ENCODE data around the gene MAEA. TPM values are rescaled to one million over a fixed set of nuclear protein-coding genes. Genes with fewer than 3 reads are reported as not detected.

MAEA gene
- polyA plus RNA-seq, 2 of the 4 experiments (the other 2 are of a cell fraction), result 46.1 to 58.4 TPM

DNA sequence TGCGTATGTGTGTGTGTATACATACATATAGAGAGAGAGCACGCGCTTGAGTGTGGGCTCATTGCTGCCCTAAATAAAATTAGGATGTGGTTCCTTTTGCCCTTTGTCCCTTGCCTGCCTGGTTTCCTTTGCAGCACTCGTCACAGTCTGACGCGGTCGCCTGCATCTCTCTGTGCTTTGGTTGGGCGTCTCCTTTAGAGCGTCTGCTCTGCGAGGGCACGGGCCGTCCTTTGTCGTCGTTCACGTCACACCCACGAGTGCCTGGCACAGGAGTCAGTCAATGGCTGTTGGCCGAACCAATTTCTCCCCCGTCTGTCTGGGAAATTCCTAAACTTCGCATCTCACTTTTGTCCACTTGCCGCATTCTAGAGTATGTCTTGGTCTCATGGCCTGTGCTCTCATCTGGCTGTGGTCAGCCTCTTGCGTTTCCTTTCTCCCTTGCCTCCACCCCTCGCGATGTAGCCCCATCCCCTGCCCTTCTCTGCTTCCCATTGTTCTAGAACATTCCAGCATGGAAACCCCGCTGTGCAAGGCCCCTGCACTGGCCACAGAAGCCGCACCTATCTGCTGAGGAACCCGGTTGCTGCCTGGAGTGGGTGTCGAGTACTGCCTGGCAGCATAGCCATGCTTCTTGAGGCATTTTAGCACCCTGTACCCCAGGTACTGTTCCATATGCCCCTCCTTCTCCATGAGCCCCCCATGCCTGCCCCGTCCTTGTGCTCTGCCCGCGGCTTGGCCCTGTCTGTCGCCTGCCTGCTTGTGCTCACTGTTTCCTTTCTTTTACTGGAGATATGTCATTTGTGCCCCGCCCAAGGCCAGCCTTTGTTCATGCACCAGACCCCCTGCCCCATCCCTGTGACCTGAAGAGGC, 8.0 kb downstream of the MAEA start:
- Histone ChIP-seq H3K27ac (no peak overlapping the region), H3K4me1 (no peaks in the 10 kb centered on the region), H3K9me3 (no peaks in the 10 kb centered on the region), H3K4me3 (no peak overlapping the region), H3K4me2 (no peak overlapping the region)
- WGBS (ENCODE audit: missing lambda C conversion rate), result 95% methylated on average over 28 of the region's 32 CpGs
- TF ChIP-seq KDM5A (IDR thresholded peaks at IDR 0.05) (no peak), HDAC2 (IDR thresholded peaks at IDR 0.05) (no peak), HEYL (CRISPR knock-in tag; IDR thresholded peaks at IDR 0.05) (no peak), BHLHE40 (IDR thresholded peaks at IDR 0.05; ENCODE audit: low read depth, low read length) (no peak)
- TF ChIP-seq, protein P1, sequence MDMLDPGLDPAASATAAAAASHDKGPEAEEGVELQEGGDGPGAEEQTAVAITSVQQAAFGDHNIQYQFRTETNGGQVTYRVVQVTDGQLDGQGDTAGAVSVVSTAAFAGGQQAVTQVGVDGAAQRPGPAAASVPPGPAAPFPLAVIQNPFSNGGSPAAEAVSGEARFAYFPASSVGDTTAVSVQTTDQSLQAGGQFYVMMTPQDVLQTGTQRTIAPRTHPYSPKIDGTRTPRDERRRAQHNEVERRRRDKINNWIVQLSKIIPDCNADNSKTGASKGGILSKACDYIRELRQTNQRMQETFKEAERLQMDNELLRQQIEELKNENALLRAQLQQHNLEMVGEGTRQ (IDR thresholded peaks at IDR 0.05), result no peak
- FAIRE-seq, result no peak
- ChIA-PET CTCF (no interaction called here), POLR2A (no interaction called here)
- DNase-seq (ENCODE audit: low read depth in 1 of 2, low spot score in 1 of 2), result no peak
- ATAC-seq, result no peak

DNA sequence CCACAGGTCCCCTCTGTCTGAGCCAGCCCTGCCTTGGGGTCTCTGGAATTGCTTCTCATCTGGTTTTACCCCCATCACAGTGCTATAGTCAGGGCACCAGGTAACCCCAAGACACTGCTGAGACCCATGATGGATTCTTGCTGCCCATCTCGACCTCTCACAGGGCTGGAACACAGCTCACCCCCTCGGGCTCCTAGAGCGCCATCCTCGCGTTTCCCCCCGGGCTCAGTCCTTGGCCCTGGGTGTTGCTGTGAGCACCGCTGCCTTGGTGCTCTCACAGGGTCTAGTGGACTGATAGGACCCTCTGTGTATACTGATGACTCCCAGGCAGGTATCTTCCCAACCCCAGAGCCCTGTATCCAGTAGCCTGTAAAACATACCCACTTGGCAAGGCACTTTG, 8.8 kb downstream of the MAEA start:
- no peaks in the 10 kb centered on the region for H3K9me3 ChIP-seq
- POLR2A ChIA-PET, result interaction anchor here (1.2 kb wide), 1 partner anchor 8 kb away, joined by 5 read pairs; the partner anchor contains the start of gene MAEA
- H3K4me2 ChIP-seq, result no peak overlapping the region
- H3K4me3 ChIP-seq, result no peak overlapping the region
- WGBS (ENCODE audit: missing lambda C conversion rate), result 94% methylated on average over 7 of the region's 7 CpGs
- no peak for FAIRE-seq
- ATAC-seq, result no peak
- no peaks in the 10 kb centered on the region for H3K4me1 ChIP-seq
- H3K27ac ChIP-seq, result no peak overlapping the region
- CTCF ChIA-PET, result no interaction called here
- DNase-seq (ENCODE audit: low read depth in 1 of 2, low spot score in 1 of 2), result no peak
- TF ChIP-seq MAZ (IDR thresholded peaks at IDR 0.05; ENCODE audit: borderline replicate concordance, low read depth, low read length) (no peak), MYC (IDR thresholded peaks at IDR 0.05; ENCODE audit: borderline replicate concordance, low read length) (no peak), GATA3 (IDR thresholded peaks at IDR 0.05; ENCODE audit: borderline replicate concordance) (no peak), FOSB (CRISPR knock-in tag; IDR thresholded peaks at IDR 0.05) (no peak), EHMT2 (IDR thresholded peaks at IDR 0.05; ENCODE audit: low read depth) (no peak), ZFP36 (IDR thresholded peaks at IDR 0.05; ENCODE audit: borderline replicate concordance, partially characterized antibody) (no peak)

DNA sequence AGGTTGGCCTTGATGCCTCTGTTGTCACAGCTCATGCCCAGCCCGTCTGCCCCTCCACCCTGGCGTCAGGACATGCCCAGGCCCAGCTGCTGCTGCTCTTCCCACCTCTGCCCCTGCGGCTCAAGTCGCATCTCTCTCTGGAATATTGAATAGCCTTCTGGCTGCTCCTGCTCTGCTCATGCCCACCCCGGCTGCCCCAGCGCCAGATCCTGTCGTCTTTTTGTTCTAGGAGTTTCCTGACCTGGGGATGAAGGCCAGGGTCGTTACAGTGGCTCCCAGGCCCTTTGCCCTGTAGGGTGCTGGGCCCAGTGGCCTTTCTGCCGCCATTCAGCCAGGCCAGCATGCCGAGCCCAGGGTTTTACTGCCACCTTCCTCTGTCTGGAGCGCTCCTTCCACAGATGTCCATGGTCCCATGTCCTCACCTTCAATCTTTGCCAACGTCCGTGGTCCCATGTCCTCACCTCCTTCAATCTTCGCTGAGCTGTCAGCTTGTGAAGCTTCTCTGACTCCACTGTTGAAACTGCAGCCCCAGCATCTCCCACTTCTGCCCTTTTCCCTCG, 9.7 kb downstream of the MAEA start:
- Histone ChIP-seq H3K4me3 (no peak overlapping the region), H3K4me1 (no peaks in the 10 kb centered on the region), H3K4me2 (no peak overlapping the region), H3K9me3 (no peaks in the 10 kb centered on the region), H3K27ac (no peak overlapping the region)
- TF ChIP-seq CHD2 (IDR thresholded peaks at IDR 0.05; ENCODE audit: low read length, partially characterized antibody) (no peak), MYC (IDR thresholded peaks at IDR 0.05; ENCODE audit: borderline replicate concordance, low read length) (no peak), SREBF2 (IDR thresholded peaks at IDR 0.05) (no peak), SMC3 (IDR thresholded peaks at IDR 0.05) (no peak), KDM5A (IDR thresholded peaks at IDR 0.05) (no peak), RAD21 (conservative IDR thresholded peaks at IDR 0.05 in 1 of 2, IDR thresholded peaks at IDR 0.05 in 1 of 2) (no peak)
- DNase-seq (ENCODE audit: low read depth in 1 of 2, low spot score in 1 of 2) (no peak), FAIRE-seq (no peak), ATAC-seq (no peak)
- ChIA-PET POLR2A (interaction anchor here (1.2 kb wide), 1 partner anchor 9 kb away, joined by 5 read pairs; the partner anchor contains the start of gene MAEA), CTCF (no interaction called here)
- 96% methylated on average over 14 of the region's 15 CpGs for WGBS (ENCODE audit: missing lambda C conversion rate)

DNA sequence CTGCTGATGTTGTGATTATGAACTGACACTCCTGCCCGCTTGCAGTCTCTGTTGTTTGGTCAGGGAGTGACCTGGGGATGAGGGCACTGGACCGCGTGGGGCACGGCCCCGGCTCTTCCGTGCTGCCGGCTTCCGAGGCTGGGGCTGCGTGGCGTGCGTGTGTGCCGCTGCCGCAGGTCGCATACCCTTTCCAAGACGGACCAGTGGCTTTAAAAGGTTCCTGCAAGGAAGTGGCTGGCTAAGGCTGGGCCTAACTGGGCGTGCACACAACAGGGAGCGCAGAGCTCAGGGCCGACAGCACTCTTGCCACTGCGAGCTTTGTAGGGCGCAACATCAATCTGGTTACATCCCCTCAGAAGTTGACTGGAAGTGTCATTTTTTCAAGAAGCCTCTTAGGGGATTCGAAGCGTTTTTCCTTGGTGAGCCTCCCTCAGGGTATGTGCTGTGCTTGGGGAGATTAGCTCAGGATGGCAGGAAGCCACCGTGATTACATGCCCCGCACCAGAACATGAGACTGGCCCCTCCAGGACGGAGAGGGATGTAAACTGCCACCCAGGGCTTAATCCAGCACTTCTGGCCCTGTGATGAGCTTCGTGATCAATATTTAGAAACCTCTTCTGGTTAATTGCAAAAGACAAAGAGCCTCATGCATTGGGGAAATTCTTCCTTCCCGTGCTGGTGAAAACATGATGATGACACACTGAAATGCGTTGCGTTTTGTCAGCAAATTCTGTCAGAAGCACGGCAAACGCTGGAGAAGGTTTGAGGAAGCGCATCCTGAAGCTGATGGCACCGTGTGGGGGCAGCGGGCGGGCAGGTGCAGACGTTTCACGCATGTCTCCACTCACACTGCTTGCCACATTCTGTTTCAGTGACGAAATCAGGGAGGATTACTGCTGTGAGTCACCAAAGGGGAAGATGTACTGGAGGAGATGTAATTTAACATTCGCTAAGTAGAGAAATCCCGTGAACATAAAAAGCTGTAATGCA, 11.1 kb downstream of the MAEA start:
- no peak overlapping the region for H3K4me3 ChIP-seq
- 89% methylated on average over 36 of the region's 40 CpGs for WGBS (ENCODE audit: missing lambda C conversion rate)
- FAIRE-seq, result no peak
- no peak for DNase-seq (ENCODE audit: low read depth in 1 of 2, low spot score in 1 of 2)
- ATAC-seq, result no peak
- no peaks in the 10 kb centered on the region for H3K9me3 ChIP-seq
- H3K4me2 ChIP-seq, result no peak overlapping the region
- TF ChIP-seq GATA3 (IDR thresholded peaks at IDR 0.05; ENCODE audit: borderline replicate concordance), result no peak
- TF ChIP-seq HEYL (CRISPR knock-in tag; IDR thresholded peaks at IDR 0.05), result no peak
- no peak for TF ChIP-seq FOSB (CRISPR knock-in tag; IDR thresholded peaks at IDR 0.05)
- TF ChIP-seq EHF (CRISPR knock-in tag; IDR thresholded peaks at IDR 0.05), result no peak
- no peak for TF ChIP-seq MAZ (IDR thresholded peaks at IDR 0.05; ENCODE audit: borderline replicate concordance, low read depth, low read length)
- CTCF ChIA-PET, result no interaction called here
- no peak overlapping the region for H3K27ac ChIP-seq
- POLR2A ChIA-PET, result no interaction called here
- H3K4me1 ChIP-seq, result no peaks in the 10 kb centered on the region

Data from A549 (cell line).